OCI-LY1 (cell line): ENCODE data around the gene ACSBG1.

Experiments used
- H2AFZ ChIP-seq: fragments of 200-600 bp; sonication (generic), shearing (Covaris generic); 2 replicates; pipeline ENCODE4 v1.6.0; 2014; ENCODE audit warnings: antibody characterized with exemption, mild to moderate bottlenecking, low read length
- H3F3A ChIP-seq: fragments of 200-600 bp; sonication (generic), shearing (Covaris generic); 2 replicates; pipeline ENCODE4 v1.6.0; 2014; ENCODE audit warnings: mild to moderate bottlenecking, antibody characterized with exemption, low read length, moderate library complexity; ENCODE audit not compliant: insufficient read depth
- H3K27ac ChIP-seq: fragments of 200-600 bp; sonication (generic); 2 replicates; pipeline ENCODE4 v1.5.1; 2014; ENCODE audit warnings: low read length, mixed run types, mild to moderate bottlenecking, low read depth; ENCODE audit not compliant: poor library complexity, severe bottlenecking
- H3K27me3 ChIP-seq: fragments of 200-600 bp; sonication (generic); 2 replicates; pipeline ENCODE4 v1.6.0; 2014; ENCODE audit warnings: antibody characterized with exemption, mild to moderate bottlenecking, low read length, moderate library complexity; ENCODE audit not compliant: insufficient read depth
- H3K36me3 ChIP-seq: fragments of 200-600 bp; sonication (generic); 2 replicates; pipeline ENCODE4 v1.6.1; 2014; ENCODE audit warnings: mild to moderate bottlenecking, antibody characterized with exemption, low read length, moderate library complexity, mixed read lengths; ENCODE audit not compliant: insufficient read depth
- H3K4me1 ChIP-seq: fragments of 200-600 bp; sonication (generic); 2 replicates; pipeline ENCODE4 v1.5.1; 2014; ENCODE audit warnings: mild to moderate bottlenecking, low read length, moderate library complexity; ENCODE audit not compliant: insufficient read depth, severe bottlenecking
- H3K4me2 ChIP-seq: fragments of 200-600 bp; sonication (generic), shearing (Covaris generic); 2 replicates; pipeline ENCODE4 v1.6.1; 2014; ENCODE audit warnings: low read length
- H3K4me3 ChIP-seq: fragments of 200-600 bp; sonication (generic); 2 replicates; pipeline ENCODE4 v1.5.1; 2014; ENCODE audit warnings: low read length, low read depth, mild to moderate bottlenecking, mixed read lengths; ENCODE audit not compliant: poor library complexity, severe bottlenecking
- H3K79me2 ChIP-seq: fragments of 200-600 bp; shearing (Covaris generic); 2 replicates; pipeline ENCODE4 v1.6.1; 2016; ENCODE audit warnings: mixed run types, low read length, mixed read lengths; ENCODE audit not compliant: insufficient read depth
- H3K9ac ChIP-seq: fragments of 200-600 bp; sonication (generic), shearing (Covaris generic); 2 replicates; pipeline ENCODE4 v1.6.1; 2014; ENCODE audit warnings: mild to moderate bottlenecking, low read length, mixed read lengths
- H3K9me2 ChIP-seq: fragments of 200-600 bp; sonication (generic), shearing (Covaris generic); 2 replicates; pipeline ENCODE4 v1.6.1; 2014; ENCODE audit warnings: low read depth, mild to moderate bottlenecking, low read length, mixed read lengths
- H3K9me3 ChIP-seq: fragments of 200-600 bp; shearing (Covaris generic); 2 replicates; pipeline ENCODE4 v1.6.1; 2014; ENCODE audit warnings: low read length, mixed read lengths
- H4K20me1 ChIP-seq: fragments of 200-600 bp; sonication (generic), shearing (Covaris generic); 2 replicates; pipeline ENCODE4 v1.6.0; 2016; ENCODE audit warnings: mild to moderate bottlenecking, low read length; ENCODE audit not compliant: insufficient read depth
- EZH2 ChIP-seq: fragments of 200-600 bp; sonication (generic), shearing (Covaris generic); IDR thresholded peaks from 2 replicates; pipeline ENCODE4 v1.8.0; 2017; ENCODE audit warnings: borderline replicate concordance, mixed run types, mild to moderate bottlenecking, antibody characterized with exemption, low read length, moderate library complexity, mixed read lengths
- TF ChIP-seq, protein P1 (sequence below): fragments of 200-600 bp; sonication (generic), shearing (Covaris generic); IDR thresholded peaks from 2 replicates; pipeline ENCODE4 v1.5.1; 2017; ENCODE audit warnings: mild to moderate bottlenecking, antibody characterized with exemption, low read length, moderate library complexity, mixed read lengths

Gene ACSBG1

DNA sequence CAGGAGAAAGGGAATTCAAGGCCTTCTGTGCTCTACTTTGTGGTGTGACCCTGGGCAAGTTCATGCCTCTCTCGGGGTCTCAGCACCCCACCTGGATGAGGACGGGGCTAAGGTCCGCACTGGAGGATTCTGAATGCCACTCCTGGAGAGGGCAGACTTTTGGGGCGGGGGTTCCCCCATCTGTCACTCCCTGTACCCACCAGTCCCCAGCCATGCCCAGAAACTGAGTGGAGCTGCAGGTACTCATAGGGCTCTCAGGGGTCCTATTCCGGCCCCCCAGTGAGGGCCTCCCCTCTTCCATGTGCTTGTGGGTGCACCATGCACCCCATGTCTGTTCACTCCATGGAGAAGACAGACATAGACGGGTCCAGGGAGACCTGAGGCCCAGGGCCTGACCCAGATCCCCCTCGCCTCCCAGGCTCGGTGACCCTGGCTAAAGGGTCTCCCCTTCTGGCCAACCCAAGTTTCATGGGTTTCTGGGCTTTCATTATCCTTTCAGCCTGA lies 26.0 kb downstream of the ACSBG1 start:
- 0 out of 2 replicates have a peak, but pooled peaks cover 5% of the 10 kb centered on the region for H3K27me3 ChIP-seq
- no peaks in the 10 kb centered on the region for H4K20me1 ChIP-seq
- no peaks in the 10 kb centered on the region for H3K79me2 ChIP-seq
- H3K27ac ChIP-seq: no peak overlapping the region
- no peak overlapping the region for H2AFZ ChIP-seq
- H3K9ac ChIP-seq: no peak overlapping the region
- H3F3A ChIP-seq: no peaks in the 10 kb centered on the region
- H3K4me1 ChIP-seq: no peaks in the 10 kb centered on the region
- no peak overlapping the region for H3K4me2 ChIP-seq
- no peaks in the 10 kb centered on the region for H3K9me2 ChIP-seq
- no peaks in the 10 kb centered on the region for H3K9me3 ChIP-seq
- no peak overlapping the region for H3K4me3 ChIP-seq
- no peak for TF ChIP-seq EZH2
- TF ChIP-seq, protein P1, sequence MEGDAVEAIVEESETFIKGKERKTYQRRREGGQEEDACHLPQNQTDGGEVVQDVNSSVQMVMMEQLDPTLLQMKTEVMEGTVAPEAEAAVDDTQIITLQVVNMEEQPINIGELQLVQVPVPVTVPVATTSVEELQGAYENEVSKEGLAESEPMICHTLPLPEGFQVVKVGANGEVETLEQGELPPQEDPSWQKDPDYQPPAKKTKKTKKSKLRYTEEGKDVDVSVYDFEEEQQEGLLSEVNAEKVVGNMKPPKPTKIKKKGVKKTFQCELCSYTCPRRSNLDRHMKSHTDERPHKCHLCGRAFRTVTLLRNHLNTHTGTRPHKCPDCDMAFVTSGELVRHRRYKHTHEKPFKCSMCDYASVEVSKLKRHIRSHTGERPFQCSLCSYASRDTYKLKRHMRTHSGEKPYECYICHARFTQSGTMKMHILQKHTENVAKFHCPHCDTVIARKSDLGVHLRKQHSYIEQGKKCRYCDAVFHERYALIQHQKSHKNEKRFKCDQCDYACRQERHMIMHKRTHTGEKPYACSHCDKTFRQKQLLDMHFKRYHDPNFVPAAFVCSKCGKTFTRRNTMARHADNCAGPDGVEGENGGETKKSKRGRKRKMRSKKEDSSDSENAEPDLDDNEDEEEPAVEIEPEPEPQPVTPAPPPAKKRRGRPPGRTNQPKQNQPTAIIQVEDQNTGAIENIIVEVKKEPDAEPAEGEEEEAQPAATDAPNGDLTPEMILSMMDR: no peak
- no peaks in the 10 kb centered on the region for H3K36me3 ChIP-seq

DNA sequence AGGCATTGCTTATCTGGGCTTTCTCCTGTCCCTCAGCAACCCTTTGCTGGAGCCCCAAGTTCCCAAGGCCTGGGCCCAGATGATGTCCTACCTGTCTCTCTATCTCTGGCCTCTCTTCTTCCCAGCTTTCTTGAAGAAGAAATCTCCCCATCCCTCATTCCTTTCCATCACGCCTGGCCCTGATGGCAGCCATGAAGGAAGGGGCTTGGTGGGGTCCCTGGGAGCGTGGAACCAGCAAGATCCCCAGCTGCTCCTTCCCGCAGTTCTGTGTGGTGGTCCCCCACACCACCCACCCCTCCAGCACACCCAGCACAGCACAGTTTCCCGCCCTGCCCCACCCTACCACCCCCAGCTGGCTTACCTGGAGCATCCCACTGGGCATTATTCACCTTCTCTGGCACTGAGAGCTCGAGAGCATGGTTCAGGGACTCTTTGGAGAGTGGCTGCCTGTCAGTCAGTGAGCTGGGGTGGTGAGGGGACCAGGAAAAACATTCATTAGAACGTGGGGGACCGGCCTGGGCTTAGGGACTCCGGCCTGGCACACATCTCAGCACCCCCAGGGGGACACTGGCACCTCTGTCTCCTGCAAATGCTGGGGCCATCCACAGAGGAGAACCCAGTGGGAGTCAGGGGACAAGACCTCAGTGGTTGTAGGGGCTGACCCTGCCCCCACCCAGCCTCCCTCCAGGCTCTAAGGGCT lies 26.6 kb downstream of the ACSBG1 start:
- Histone ChIP-seq H3K9ac (no peak overlapping the region), H3K79me2 (no peaks in the 10 kb centered on the region), H3K4me1 (no peaks in the 10 kb centered on the region), H3K27ac (no peak overlapping the region), H3K4me3 (no peak overlapping the region), H4K20me1 (no peaks in the 10 kb centered on the region), H2AFZ (no peak overlapping the region), H3K9me2 (no peaks in the 10 kb centered on the region), H3K36me3 (no peaks in the 10 kb centered on the region), H3K9me3 (no peaks in the 10 kb centered on the region), H3K4me2 (no peak overlapping the region), H3K27me3 (0 out of 2 replicates have a peak, but pooled peaks cover 5% of the 10 kb centered on the region), H3F3A (no peaks in the 10 kb centered on the region)
- TF ChIP-seq, protein P1: no peak

DNA sequence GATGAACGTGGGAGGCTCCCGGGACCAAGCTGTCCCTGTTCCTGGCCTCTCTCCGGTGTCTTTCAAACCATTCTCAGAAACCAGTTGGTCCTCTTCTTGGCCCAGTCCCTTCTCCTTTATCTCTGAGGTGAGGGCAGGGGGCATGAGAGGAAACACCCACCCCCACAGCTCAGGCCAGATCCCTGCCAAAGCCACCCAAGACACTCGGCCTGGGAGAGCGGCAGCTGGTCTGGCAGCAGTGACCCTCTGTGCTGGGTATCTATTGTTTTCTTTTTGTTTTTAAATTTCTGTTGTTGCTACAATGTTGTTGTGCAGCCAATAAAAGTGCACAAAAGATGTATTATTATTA lies 27.3 kb downstream of the ACSBG1 start:
- H3K9ac ChIP-seq: no peak overlapping the region
- H3K27ac ChIP-seq: no peak overlapping the region
- H3K9me2 ChIP-seq: no peaks in the 10 kb centered on the region
- no peaks in the 10 kb centered on the region for H3F3A ChIP-seq
- no peaks in the 10 kb centered on the region for H3K36me3 ChIP-seq
- TF ChIP-seq EZH2: no peak
- TF ChIP-seq, protein P1: no peak
- H4K20me1 ChIP-seq: no peaks in the 10 kb centered on the region
- H3K27me3 ChIP-seq: 0 out of 2 replicates have a peak, but pooled peaks cover 5% of the 10 kb centered on the region
- H3K4me3 ChIP-seq: no peak overlapping the region
- H3K4me1 ChIP-seq: no peaks in the 10 kb centered on the region
- H2AFZ ChIP-seq: no peak overlapping the region
- H3K4me2 ChIP-seq: no peak overlapping the region
- H3K79me2 ChIP-seq: no peaks in the 10 kb centered on the region
- H3K9me3 ChIP-seq: no peaks in the 10 kb centered on the region
